K562 (cell line): ENCODE measurements around the gene C1GALT1C1. TPM values are rescaled to one million over a fixed set of nuclear protein-coding genes. Genes with fewer than 3 reads are reported as not detected.

Source experiments
- BMI1 ChIP-seq: fragments of 150-350 bp; IDR thresholded peaks from 2 replicates; pipeline ENCODE4 v1.6.1; 2014; ENCODE audit warnings: low read length
- CBX8 ChIP-seq: fragments of 200-600 bp; sonication (generic); IDR thresholded peaks from 2 replicates; pipeline ENCODE4 v1.6.1; 2012; ENCODE audit warnings: borderline replicate concordance, mixed run types, low read depth, mild to moderate bottlenecking, moderate library complexity, mixed read lengths, low read length, control low read depth, inconsistent platforms; ENCODE audit not compliant: poor library complexity, severe bottlenecking; ENCODE audit errors: extremely low read depth
- EHMT2 ChIP-seq: fragments of 450-650 bp; IDR thresholded peaks from 2 replicates; pipeline ENCODE4 v1.6.1; 2018; ENCODE audit warnings: antibody characterized with exemption
- FOSL1 ChIP-seq: fragments of 200-800 bp; sonication (Bioruptor generic); conservative IDR thresholded peaks from 2 replicates; pipeline ENCODE4 v1.6.1; 2016; ENCODE audit warnings: missing genetic modification characterization, missing compliant biosample characterization
- POLR2B ChIP-seq: fragments of 450-650 bp; IDR thresholded peaks from 2 replicates; pipeline ENCODE4 v1.6.1; 2018; ENCODE audit warnings: low read depth; ENCODE audit not compliant: partially characterized antibody
- POLR2G ChIP-seq: fragments of 200-400 bp; formaldehyde crosslinking; IDR thresholded peaks from 2 replicates; pipeline ENCODE4 v1.6.1; 2017; ENCODE audit warnings: low read depth, mild to moderate bottlenecking, antibody characterized with exemption, low read length, moderate library complexity
- SLC30A9 ChIP-seq: fragments of 250-450 bp; sonication (Bioruptor Pico); IDR thresholded peaks from 2 replicates; pipeline ENCODE4 v1.8.0; 2022; ENCODE audit warnings: mild to moderate bottlenecking, moderate library complexity
- SPI1 ChIP-seq: IDR thresholded peaks from 2 replicates; pipeline ENCODE4 v1.6.1; 2011; ENCODE audit warnings: low read depth, low read length, control low read depth, borderline replicate concordance
- TAF9B ChIP-seq: fragments of 450-650 bp; IDR thresholded peaks from 2 replicates; pipeline ENCODE4 v1.6.1; 2018; ENCODE audit warnings: mild to moderate bottlenecking; ENCODE audit not compliant: partially characterized antibody
- TBL1XR1 ChIP-seq, 2 experiments: IDR thresholded peaks; 2 replicates each; pipeline ENCODE4 v1.6.1; 2012; ENCODE audit warnings: improper control_type of control experiment in 2 of 2, low read length in 2 of 2, mild to moderate bottlenecking in 1 of 2
- ZNF165 ChIP-seq: fragments of 250-450 bp; sonication (Bioruptor Pico); IDR thresholded peaks from 2 replicates; pipeline ENCODE4 v1.4.0; 2020; ENCODE audit warnings: borderline replicate concordance
- polyA plus RNA-seq, 8 experiments: library from polyadenylated mRNA; depleted of rRNA in 4 of 8; stranded (reverse) in 5 of 8; unstranded in 3 of 8; fragments of >200 nt; fragmentation: Nextera tagmentation in 2 of 8; fragmentation: Illumina TruSeq in 1 of 8; extraction: Ambion mirVana in 2 of 8; extraction: Trizol in 1 of 8; gene quantifications; 2 replicates each; pipeline versions ENCODE4 v1.2.1 to v1.2.3, GENCODE V29; 2011 to 2014; ENCODE audit warnings: inconsistent platforms in 1 of 8, missing spikeins in 1 of 8
- total RNA-seq, 7 experiments: library from RNA; depleted of rRNA in 6 of 7; stranded (reverse); fragments of >200 nt in 6 of 7; fragmentation: Illumina TruSeq in 2 of 7; extraction: Trizol in 2 of 7; gene quantifications; 2 replicates each; pipeline versions ENCODE4 v1.2.1 to v1.2.3, GENCODE V29; 2011 to 2021; ENCODE audit warnings: low replicate concordance in 1 of 7
- TF ChIP-seq, protein P1 (sequence below): fragments of 450-650 bp; formaldehyde crosslinking; IDR thresholded peaks from 2 replicates; pipeline ENCODE4 v1.4.0; 2022; ENCODE audit warnings: missing genetic modification characterization
- TF ChIP-seq, protein P2 (sequence below): fragments of 450-650 bp; IDR thresholded peaks from 2 replicates; pipeline ENCODE4 v1.7.1; 2018; ENCODE audit warnings: mild to moderate bottlenecking, low read depth; ENCODE audit not compliant: partially characterized antibody
- TF ChIP-seq, protein P3 (sequence below): sonication (generic); formaldehyde crosslinking; IDR thresholded peaks from 2 replicates; pipeline ENCODE4 v1.8.0; 2022; ENCODE audit warnings: missing genetic modification reagents, mild to moderate bottlenecking, borderline replicate concordance
- TF ChIP-seq, protein P4 (sequence below): fragments of 450-650 bp; IDR thresholded peaks from 2 replicates; pipeline ENCODE4 v1.6.1; 2016; ENCODE audit warnings: missing biosample characterization, missing genetic modification characterization
- TF ChIP-seq, protein P5 (sequence below): fragments of 450-650 bp; IDR thresholded peaks from 2 replicates; pipeline ENCODE4 v1.6.1; 2018; ENCODE audit not compliant: partially characterized antibody

The C1GALT1C1 gene
- total and polyA plus RNA-seq, 9 of the 15 experiments (the other 6 are each of a cell fraction or from before 2014, with no cell fraction given): 9.6 to 49.4 (median 17.1) TPM

DNA sequence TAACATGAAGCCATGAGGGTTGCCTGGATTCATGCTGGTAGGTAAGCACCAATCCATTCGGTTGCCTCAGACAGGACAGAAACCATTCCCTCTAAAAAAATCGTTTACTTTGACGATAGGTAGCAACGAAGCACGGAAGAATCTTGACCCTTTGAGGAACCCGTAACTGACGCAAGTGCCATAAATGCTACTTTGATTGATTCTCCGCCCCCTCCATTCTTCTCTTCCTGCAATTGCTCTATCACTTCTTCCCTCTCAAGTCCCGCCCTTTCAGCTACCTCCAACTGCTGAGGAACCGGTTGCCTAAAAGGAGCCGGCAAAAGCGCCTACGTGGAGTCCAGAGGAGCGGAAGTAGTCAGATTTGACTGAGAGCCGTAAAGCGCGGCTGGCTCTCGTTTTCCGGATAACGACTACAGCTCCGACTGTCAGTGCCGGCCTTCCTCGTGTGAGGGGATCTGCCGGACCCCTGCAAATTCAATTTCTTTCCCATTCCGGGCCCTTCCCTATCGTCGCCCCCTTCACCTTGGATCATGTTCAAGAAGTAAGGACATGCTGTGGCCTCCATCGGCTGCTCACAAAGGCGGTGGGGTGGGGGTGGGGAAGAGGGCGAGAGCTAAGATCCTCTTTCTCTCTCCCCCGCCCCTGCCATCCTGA lies 26.0 kb downstream of the C1GALT1C1 start, which contains the start of gene MCTS1 (continued):
- TF ChIP-seq, protein P1, sequence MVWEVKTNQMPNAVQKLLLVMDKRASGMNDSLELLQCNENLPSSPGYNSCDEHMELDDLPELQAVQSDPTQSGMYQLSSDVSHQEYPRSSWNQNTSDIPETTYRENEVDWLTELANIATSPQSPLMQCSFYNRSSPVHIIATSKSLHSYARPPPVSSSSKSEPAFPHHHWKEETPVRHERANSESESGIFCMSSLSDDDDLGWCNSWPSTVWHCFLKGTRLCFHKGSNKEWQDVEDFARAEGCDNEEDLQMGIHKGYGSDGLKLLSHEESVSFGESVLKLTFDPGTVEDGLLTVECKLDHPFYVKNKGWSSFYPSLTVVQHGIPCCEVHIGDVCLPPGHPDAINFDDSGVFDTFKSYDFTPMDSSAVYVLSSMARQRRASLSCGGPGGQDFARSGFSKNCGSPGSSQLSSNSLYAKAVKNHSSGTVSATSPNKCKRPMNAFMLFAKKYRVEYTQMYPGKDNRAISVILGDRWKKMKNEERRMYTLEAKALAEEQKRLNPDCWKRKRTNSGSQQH (CRISPR knock-in tag): no peak
- TF ChIP-seq, protein P2, sequence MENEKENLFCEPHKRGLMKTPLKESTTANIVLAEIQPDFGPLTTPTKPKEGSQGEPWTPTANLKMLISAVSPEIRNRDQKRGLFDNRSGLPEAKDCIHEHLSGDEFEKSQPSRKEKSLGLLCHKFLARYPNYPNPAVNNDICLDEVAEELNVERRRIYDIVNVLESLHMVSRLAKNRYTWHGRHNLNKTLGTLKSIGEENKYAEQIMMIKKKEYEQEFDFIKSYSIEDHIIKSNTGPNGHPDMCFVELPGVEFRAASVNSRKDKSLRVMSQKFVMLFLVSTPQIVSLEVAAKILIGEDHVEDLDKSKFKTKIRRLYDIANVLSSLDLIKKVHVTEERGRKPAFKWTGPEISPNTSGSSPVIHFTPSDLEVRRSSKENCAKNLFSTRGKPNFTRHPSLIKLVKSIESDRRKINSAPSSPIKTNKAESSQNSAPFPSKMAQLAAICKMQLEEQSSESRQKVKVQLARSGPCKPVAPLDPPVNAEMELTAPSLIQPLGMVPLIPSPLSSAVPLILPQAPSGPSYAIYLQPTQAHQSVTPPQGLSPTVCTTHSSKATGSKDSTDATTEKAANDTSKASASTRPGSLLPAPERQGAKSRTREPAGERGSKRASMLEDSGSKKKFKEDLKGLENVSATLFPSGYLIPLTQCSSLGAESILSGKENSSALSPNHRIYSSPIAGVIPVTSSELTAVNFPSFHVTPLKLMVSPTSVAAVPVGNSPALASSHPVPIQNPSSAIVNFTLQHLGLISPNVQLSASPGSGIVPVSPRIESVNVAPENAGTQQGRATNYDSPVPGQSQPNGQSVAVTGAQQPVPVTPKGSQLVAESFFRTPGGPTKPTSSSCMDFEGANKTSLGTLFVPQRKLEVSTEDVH: peak; percentile 67
- TF ChIP-seq CBX8 (no peak), ZNF165 (CRISPR knock-in tag) (no peak), POLR2B (peak; percentile 52), BMI1 (no peak), SPI1 (peak; percentile 79), SLC30A9 (CRISPR knock-in tag) (no peak), POLR2G (peak; percentile 62), FOSL1 (tag) (0 out of 2 replicates have a peak, but pooled peaks have one; percentile 36), TAF9B (peak; percentile 38), EHMT2 (peak; percentile 66; the same call in 1 of the 2 replicates), TBL1XR1 (IDR thresholded peaks at IDR 0.05; ENCODE audit: low read length in 2 of 2) (0 out of 4 replicates have a peak, but pooled peaks of 1 of the 2 experiments have one; percentile 11)
- TF ChIP-seq, protein P3, sequence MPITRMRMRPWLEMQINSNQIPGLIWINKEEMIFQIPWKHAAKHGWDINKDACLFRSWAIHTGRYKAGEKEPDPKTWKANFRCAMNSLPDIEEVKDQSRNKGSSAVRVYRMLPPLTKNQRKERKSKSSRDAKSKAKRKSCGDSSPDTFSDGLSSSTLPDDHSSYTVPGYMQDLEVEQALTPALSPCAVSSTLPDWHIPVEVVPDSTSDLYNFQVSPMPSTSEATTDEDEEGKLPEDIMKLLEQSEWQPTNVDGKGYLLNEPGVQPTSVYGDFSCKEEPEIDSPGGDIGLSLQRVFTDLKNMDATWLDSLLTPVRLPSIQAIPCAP (CRISPR knock-in tag): no peak
- TF ChIP-seq, protein P4, sequence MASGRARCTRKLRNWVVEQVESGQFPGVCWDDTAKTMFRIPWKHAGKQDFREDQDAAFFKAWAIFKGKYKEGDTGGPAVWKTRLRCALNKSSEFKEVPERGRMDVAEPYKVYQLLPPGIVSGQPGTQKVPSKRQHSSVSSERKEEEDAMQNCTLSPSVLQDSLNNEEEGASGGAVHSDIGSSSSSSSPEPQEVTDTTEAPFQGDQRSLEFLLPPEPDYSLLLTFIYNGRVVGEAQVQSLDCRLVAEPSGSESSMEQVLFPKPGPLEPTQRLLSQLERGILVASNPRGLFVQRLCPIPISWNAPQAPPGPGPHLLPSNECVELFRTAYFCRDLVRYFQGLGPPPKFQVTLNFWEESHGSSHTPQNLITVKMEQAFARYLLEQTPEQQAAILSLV (tag): no peak
- TF ChIP-seq, protein P5, sequence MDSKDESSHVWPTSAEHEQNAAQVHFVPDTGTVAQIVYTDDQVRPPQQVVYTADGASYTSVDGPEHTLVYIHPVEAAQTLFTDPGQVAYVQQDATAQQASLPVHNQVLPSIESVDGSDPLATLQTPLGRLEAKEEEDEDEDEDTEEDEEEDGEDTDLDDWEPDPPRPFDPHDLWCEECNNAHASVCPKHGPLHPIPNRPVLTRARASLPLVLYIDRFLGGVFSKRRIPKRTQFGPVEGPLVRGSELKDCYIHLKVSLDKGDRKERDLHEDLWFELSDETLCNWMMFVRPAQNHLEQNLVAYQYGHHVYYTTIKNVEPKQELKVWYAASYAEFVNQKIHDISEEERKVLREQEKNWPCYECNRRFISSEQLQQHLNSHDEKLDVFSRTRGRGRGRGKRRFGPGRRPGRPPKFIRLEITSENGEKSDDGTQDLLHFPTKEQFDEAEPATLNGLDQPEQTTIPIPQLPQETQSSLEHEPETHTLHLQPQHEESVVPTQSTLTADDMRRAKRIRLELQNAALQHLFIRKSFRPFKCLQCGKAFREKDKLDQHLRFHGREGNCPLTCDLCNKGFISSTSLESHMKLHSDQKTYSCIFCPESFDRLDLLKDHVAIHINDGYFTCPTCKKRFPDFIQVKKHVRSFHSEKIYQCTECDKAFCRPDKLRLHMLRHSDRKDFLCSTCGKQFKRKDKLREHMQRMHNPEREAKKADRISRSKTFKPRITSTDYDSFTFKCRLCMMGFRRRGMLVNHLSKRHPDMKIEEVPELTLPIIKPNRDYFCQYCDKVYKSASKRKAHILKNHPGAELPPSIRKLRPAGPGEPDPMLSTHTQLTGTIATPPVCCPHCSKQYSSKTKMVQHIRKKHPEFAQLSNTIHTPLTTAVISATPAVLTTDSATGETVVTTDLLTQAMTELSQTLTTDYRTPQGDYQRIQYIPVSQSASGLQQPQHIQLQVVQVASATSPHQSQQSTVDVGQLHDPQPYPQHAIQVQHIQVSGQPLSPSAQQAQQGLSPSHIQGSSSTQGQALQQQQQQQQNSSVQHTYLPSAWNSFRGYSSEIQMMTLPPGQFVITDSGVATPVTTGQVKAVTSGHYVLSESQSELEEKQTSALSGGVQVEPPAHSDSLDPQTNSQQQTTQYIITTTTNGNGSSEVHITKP: peak; percentile 86
